LNCAP (cell line): ENCODE data around the gene COL8A1.

ENCODE experiments used
- TF ChIP-seq, protein P1 (sequence below): fragments of 450-650 bp; IDR thresholded peaks from 2 replicates; pipeline ENCODE4 v1.5.1; 2017; ENCODE audit warnings: mild to moderate bottlenecking

The COL8A1 gene

DNA sequence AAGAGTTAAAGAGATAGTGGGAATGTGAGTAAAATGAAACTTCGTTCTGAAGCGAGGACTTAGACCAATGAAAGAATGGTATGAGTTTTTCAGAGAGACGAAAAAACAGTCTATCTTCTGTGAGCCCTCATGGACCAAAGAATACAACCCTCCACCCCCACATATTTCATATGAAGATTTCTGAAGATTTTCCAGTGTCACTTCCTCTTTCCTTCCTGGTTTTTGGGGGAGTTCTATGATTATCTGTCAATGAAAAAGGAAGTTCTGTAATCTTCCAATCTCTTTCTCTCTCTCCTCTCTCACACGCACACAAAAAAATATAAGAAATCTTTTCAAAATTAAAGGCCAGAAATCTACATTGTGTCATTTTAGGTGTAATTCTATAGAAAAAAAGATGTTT, 206.9 kb downstream of the COL8A1 start:
- TF ChIP-seq, protein P1, sequence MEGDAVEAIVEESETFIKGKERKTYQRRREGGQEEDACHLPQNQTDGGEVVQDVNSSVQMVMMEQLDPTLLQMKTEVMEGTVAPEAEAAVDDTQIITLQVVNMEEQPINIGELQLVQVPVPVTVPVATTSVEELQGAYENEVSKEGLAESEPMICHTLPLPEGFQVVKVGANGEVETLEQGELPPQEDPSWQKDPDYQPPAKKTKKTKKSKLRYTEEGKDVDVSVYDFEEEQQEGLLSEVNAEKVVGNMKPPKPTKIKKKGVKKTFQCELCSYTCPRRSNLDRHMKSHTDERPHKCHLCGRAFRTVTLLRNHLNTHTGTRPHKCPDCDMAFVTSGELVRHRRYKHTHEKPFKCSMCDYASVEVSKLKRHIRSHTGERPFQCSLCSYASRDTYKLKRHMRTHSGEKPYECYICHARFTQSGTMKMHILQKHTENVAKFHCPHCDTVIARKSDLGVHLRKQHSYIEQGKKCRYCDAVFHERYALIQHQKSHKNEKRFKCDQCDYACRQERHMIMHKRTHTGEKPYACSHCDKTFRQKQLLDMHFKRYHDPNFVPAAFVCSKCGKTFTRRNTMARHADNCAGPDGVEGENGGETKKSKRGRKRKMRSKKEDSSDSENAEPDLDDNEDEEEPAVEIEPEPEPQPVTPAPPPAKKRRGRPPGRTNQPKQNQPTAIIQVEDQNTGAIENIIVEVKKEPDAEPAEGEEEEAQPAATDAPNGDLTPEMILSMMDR = no peak

DNA sequence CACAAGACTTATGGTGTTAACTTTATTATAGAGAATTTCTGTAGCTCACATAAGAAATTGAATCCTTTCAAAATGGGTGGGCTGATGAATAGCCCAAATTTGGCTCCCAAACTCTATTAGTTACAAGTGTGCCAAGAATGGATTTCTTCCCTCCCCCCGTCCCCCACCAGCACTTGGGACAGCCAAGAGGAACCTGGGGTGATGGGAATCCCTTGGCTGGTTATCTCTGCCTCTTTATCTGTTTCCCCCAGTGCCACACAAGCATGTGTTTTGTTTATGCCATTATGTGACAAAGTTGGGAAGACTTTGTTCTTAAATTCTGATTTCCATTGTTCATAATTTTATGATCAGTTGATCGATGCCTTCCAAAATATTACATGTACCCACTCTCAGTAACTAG, 207.6 kb downstream of the COL8A1 start:
- TF ChIP-seq, protein P1 = no peak

DNA sequence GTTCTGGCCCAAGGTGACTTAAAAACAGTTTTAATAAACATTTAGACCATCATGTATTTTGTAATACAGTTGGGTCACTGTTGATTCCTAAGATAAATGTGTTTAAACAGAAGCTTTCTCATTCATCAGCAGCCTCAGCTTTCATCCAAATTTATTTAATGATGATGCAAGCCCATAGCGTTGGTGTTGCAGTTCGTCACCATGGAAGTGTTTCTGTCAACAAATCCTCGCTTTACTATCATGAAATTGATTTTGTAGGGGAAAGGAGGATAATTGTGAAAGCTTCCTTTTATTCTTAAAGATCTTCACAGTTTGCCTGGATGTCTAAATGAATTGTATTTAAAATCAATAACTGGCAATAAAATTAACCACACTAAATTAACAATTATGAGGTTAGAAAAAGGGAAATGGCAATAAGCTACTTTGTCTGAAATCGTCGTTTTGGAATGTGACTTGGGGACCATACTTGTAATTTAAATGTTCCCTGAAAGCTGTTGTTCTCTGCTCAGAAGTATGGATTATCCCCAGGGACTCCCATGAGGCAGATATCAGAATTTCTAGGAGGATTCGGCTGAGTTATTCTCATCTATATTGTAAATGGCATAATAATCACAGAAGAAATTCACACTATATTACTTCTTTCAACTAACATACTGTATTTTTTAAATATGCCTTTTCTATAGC, 208.2 kb downstream of the COL8A1 start:
- TF ChIP-seq, protein P1 = no peak

DNA sequence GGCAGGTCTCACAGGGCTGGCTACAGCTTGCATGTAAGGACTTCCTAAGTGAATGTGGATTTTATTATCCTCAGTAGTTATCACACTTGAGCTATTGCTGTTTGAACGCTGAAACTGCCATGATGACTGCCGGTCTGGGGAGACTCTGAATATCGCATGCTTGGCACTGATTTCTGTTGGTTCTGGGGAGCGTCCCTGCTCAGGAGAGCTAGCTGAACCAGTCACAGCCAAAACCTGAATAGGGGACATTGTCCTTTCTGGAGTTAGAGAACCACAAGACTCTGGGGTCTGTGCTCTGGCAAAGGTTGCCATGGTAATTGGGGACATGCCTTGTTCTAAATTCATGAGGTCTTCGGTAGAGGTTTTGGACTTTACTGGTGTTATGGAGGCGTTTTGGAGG, 210.0 kb downstream of the COL8A1 start:
- TF ChIP-seq, protein P1 = no peak
